Loucy (cell line): Measurements from ENCODE around the gene FARP1.

Experiments used
- CTCF ChIP-seq: fragments of 200-600 bp; sonication (generic); conservative IDR thresholded peaks from 2 replicates; pipeline ENCODE4 v1.5.1; 2014; ENCODE audit warnings: mild to moderate bottlenecking, antibody characterized with exemption, low read length
- EZH2phosphoT487 ChIP-seq: fragments of 200-600 bp; IDR thresholded peaks from 2 replicates; pipeline ENCODE4 v1.6.1; 2018; ENCODE audit warnings: antibody characterized with exemption, mild to moderate bottlenecking, moderate library complexity, borderline replicate concordance

GRCh38 chr13:98334620-98335205 is 191.8 kb downstream of the FARP1 start:
- no peak for TF ChIP-seq CTCF
- no peak for TF ChIP-seq EZH2phosphoT487
